Hepatocyte (in vitro differentiated cells): ENCODE measurements around the gene CCL19.

Experiments used
- CTCF ChIP-seq: fragments of 200-600 bp; sonication (generic); IDR thresholded peaks from 2 replicates; pipeline ENCODE4 v1.5.1; 2016; ENCODE audit warnings: antibody characterized with exemption, mild to moderate bottlenecking; ENCODE audit not compliant: poor library complexity
- EZH2phosphoT487 ChIP-seq: fragments of 200-600 bp; sonication (generic); IDR thresholded peaks from one replicate; pipeline ENCODE4 v1.6.1; 2018; ENCODE audit warnings: antibody characterized with exemption, mild to moderate bottlenecking, low read depth, moderate library complexity; ENCODE audit not compliant: unreplicated experiment, severe bottlenecking

GRCh38 chr9:34684145-34684544 is 6.9 kb downstream of the CCL19 start:
- TF ChIP-seq EZH2phosphoT487 (no peak), CTCF (no peak)
